GM18517 (cell line): ENCODE data around the gene SH3BP1.
A peak's percentile ranks its signal among the peaks of the same experiment; 100 is the strongest.

Experiments
- ATAC-seq: cut with Tn5 transposase; IDR thresholded peaks from one replicate; pipeline ENCODE4 v1.9.1; 2021; ENCODE audit warnings: mild to moderate bottlenecking, moderate library complexity; ENCODE audit not compliant: unreplicated experiment

SH3BP1 gene

DNA sequence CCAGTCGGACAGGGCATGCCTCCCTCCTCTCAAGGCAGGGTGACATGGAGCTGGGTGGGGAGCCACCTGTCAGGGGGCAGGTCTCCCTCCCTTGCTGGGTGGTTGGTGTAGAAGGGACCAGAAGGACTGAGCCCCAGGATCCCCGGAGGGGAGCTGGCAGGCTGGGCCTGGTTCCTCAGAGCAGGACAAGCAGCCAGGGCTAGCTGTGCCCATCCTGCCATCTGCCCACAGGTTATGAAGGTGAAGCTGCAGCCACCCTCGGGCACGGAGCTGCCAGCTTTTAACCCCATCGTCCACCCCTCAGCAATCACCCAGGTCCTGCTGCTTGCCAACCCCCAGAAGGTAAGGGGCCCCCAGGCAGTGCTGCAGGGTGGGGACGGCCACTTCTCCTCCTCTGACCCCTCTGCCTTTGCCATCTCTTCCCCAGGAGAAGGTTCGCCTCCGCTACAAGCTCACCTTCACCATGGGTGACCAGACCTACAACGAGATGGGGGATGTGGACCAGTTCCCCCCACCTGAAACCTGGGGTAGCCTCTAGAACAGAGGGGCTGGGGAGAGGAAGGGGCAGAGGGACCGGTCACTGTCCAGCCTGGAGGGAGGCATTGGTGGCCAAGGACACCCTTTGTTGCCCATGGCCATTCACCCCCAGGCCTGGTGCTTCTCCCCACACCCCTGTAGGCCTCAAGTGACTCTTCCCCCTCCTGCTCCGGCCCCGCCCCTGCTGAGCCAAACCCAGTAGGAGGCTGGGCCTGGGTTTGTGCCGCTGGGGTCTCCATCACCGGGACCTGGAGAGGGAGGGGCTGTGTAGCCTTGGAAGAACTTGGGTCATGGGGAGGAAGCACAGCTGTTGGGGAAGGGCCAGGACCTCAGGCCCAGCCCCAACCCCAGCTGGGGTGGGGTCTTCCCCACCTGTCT, 7.0 kb upstream of the SH3BP1 start:
- ATAC-seq: peak; percentile 9

DNA sequence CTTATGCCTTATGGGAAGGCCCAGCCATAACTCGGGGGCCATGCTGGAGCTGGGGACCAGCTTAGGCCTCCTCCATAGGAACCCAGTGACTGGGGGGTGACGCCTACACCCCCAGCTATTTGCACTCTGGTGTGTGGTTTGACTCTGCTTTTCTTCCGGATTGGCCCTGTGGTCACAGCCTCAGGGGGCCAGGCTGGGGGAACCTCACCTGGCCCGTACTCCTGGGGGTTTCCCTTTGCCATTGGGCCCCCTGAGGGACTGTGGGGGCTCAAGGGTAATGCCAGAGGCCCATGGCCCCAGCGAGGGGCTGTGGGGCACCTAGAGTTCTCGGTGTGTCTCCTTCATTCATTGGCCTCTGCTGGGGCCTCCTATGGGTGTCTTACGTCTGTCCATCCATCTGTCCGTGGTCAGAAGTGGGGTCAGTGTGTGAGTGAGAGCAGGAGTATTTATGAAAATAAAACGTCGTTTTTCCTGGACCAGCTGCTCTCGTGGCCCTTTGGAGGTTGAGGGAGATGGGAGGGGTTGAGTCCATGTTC, 6.3 kb upstream of the SH3BP1 start:
- ATAC-seq: peak; percentile 63

- ATAC-seq: peak; percentile 46
Measured at GRCh38 chr22:37633625-37634416, 5.6 kb upstream of the SH3BP1 start.

GRCh38 chr22:37634417-37634924, 5.0 kb upstream of the SH3BP1 start:
- no peak for ATAC-seq

DNA sequence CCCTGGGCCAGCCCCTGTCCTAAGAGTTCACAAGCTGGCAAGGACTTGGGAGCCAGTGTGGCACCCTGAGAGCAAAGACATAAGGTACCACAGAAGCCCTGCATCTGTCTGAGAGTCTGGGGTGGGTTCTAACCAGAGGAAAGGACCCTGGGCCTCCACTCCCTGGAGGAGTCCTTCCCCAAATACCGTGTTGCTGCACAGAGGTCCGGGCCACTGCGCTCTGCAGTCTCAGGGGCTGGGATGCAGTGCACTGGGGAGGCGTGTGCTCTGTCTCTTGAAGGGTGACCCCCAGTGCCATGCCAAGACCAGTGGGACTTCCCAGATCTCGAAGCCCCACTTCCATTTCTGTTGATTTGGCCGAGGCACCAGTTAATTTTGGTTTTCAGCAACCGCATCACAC, 4.3 kb upstream of the SH3BP1 start:
- no peak for ATAC-seq

- ATAC-seq: no peak
Measured at GRCh38 chr22:37636186-37636948, 3.1 kb upstream of the SH3BP1 start.

GRCh38 chr22:37636949-37637273, 2.6 kb upstream of the SH3BP1 start:
- ATAC-seq: no peak

GRCh38 chr22:37638391-37639069, 939 bp upstream of the SH3BP1 start:
- no peak for ATAC-seq

- ATAC-seq: no peak
Measured at GRCh38 chr22:37639771-37640590, 512 bp downstream of the SH3BP1 start.

DNA sequence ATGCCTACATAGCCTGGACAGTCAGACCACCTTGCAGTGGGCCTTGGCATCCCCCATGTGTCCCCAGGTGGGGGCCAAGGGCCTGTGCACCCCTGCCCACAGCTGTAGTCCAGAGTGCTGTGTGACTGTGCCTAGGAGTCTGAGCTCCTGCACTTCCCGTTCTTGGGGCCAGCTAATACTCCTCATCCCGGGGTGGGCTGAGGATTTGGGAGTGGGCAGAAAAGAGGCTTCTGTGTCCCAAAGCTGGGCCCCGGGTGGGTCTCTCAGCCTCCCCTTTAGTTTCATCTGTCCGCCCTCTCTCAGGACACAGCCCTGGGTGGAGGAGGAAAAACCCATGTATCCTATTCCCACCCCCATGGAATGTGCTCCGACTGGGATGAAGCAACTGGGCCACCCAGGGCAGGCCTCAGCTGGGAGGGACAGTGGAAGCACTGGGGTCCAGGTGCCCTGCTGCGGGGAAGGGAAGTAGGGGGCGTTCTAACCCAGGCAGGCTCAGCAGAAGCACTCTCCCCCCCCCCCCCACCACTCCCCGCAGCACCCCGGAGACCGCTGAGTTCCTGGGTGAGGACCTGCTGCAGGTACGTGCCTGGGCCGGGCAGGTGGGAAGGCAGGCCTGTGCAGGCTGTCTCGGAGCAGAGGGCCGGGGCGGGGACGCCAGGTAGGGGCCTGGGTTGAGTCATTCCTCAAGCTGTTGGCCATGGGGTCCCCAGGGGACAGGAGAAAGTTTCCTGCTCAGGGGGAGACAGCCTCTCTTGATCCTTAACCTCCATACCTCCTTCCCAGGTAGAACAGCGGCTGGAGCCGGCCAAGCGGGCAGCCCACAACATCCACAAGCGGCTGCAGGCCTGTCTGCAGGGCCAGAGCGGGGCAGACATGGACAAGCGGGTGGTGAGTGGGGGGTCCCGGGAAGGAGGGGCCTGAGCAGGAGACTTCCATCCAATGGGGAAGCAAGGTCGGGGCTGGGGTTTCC, 1.4 kb downstream of the SH3BP1 start:
- ATAC-seq: no peak

DNA sequence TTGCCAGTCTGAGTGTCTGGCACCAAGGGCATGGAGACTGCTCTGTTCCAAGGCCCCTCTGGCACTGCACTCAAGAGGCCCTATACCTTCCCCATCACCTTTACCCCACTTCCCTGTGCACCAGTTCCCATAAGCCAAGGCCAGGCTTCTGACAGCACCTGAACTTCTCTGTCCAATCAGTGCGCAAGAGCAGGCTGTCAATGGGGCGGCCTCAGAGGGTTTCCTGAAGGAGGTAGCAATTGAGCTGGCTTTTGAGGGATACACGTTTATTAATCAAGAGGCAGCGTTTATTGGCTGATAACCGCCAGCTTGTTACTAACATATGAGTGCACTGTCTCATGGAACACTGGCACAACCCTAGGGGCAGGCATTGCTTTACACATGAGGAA, 2.1 kb downstream of the SH3BP1 start:
- ATAC-seq: no peak

DNA sequence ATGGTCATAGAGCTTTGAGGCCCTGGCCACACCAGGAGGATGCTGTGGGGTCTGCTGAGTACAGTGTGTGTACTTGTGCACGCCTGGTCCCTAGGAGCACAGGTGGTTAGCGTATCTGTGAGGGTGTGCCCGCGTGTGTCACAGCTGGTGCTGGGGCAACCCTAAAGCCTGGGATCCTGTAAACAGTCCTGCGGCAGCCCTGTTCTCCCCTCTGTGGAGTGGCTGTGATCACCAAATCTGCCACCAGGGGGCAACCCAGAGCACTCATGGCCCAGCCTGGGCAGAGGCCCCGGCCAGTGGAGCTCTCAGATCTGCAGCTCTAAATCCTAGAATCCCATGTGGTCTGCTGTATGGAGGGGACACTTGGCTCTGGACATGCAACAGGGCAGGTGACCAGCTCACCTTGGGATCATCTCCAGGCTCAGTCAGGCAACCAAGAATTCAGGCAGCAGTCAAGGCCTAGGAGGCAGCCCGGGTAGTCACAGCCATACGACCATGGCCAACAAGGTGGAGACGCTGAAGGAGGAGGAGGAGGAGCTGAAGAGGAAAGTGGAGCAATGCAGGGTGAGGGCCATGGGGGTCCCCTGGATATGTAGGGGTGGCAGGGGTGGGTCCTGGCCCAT, 3.9 kb downstream of the SH3BP1 start:
- no peak for ATAC-seq

GRCh38 chr22:37647317-37647716, 7.8 kb downstream of the SH3BP1 start:
- ATAC-seq: no peak

DNA sequence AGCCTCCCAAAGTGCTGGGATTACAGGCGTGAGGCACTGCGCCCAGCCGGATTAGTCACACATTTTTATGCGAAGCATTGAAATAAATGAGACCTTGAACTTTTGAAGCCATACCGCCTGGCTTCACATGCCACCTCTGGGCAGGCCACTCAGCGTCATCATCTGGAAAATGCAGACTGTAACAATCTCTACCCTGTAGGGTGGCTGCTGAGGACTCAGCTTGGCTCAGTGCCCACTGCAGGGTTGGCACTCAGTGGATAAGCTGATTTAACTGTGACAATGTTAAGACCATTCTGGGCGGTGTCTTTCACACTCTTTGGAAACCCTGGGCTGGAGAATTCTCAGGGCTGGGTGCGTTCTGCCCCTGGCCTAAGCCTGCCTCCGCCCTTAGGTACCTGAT, 8.5 kb downstream of the SH3BP1 start:
- no peak for ATAC-seq

DNA sequence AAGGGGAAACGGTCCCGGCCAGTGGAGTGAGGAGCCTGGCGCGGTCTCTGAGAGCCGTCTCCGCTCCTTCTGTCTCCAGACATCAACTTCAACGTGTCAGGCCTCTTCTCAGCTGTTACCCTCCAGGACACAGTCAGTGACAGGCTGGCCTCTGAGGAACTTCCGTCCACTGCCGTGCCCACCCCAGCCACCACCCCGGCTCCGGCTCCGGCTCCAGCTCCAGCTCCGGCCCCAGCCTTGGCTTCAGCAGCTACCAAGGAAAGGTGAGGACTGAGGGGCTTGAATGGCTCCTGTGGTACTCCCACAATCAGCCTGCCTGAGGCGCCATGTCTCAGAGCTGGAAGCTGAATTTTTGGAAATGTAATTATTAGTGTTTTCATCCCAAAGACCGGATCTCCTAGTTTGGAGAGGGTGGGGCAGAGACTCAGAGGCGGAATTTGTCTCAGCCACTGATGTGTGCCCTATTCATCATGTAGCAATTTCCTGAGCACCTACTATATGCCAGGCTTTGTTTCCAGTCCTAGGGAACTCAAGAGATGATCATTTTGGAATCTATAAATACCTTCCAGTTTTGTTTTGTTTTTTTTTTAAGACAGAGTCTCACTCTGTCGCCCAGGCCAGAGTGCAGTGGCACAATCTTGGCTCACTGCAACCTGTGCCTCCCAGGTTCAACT, 11.1 kb downstream of the SH3BP1 start:
- no peak for ATAC-seq

DNA sequence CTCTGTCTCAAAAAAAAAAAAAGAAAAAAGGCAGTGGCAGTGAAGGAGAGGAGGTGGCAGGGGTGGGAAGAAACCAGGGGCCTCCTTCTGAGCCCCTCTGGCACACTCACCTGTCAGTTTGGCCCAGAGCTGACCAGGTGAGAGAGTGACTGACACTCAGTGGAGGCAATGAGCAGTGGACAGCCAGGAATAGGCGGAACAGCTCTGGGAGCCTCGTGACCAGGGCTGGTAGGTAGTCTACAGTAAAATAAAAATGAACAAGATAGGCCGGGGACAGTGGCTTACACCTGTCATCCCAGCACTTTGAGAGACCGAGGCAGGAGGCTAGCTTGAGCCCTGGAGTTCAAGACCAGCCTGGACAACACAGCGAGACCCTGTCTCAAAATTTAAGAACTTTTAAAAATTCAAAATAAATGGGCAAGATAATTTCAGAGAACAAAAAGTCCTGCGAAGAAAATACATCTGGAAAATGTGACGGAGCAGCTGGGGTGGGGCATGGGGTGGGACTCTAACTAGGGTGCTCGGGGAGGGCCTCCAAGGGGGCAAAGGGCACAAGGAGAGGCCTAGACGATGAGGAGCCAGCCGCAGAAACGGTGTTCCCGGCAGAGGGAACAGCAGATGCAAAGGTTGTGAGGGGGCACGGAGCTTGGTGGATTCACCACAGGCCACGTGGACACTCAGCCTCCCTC, 15.2 kb downstream of the SH3BP1 start:
- ATAC-seq: no peak

DNA sequence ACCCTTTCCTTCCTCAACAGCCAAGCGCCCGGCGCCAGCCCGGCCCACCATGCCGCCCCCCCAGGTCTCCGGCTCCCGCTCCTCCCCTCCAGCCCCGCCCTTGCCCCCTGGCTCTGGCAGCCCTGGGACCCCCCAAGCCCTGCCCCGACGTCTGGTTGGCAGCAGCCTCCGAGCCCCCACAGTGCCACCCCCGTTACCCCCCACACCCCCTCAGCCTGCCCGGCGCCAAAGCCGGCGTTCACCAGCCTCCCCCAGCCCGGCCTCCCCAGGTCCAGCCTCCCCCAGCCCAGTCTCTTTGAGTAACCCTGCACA, 15.7 kb downstream of the SH3BP1 start:
- ATAC-seq: no peak
